Ishikawa (cell line): ENCODE results near the gene LPIN2.

ENCODE experiments used
- CEBPB ChIP-seq: IDR thresholded peaks from 2 replicates; pipeline ENCODE4 v1.6.1; 2012
- CREB1 ChIP-seq: IDR thresholded peaks from 2 replicates; pipeline ENCODE4 v1.6.1; 2012; ENCODE audit warnings: low read depth
- EGR1 ChIP-seq: IDR thresholded peaks from 2 replicates; pipeline ENCODE4 v1.6.1; 2012
- EP300 ChIP-seq: IDR thresholded peaks from 2 replicates; pipeline ENCODE4 v1.6.1; 2012; ENCODE audit warnings: borderline replicate concordance
- FOXM1 ChIP-seq: IDR thresholded peaks from 2 replicates; pipeline ENCODE4 v1.6.1; 2012; ENCODE audit warnings: low read depth, borderline replicate concordance
- NFIC ChIP-seq: IDR thresholded peaks from 2 replicates; pipeline ENCODE4 v1.6.1; 2012
- RAD21 ChIP-seq: IDR thresholded peaks from 2 replicates; pipeline ENCODE4 v1.6.1; 2012; ENCODE audit warnings: low read depth
- TAF1 ChIP-seq: IDR thresholded peaks from 2 replicates; pipeline ENCODE4 v1.6.1; 2012; ENCODE audit warnings: low read depth, mild to moderate bottlenecking
- TCF12 ChIP-seq: IDR thresholded peaks from 2 replicates; pipeline ENCODE4 v1.6.1; 2012; ENCODE audit warnings: low read depth
- TEAD4 ChIP-seq: IDR thresholded peaks from 2 replicates; pipeline ENCODE4 v1.6.1; 2012
- YY1 ChIP-seq: IDR thresholded peaks from 2 replicates; pipeline ENCODE4 v1.6.1; 2012; ENCODE audit warnings: low read depth
- ZBTB7A ChIP-seq: IDR thresholded peaks from 2 replicates; pipeline ENCODE4 v1.6.1; 2012; ENCODE audit warnings: low read depth
- TF ChIP-seq, protein P1 (sequence below): IDR thresholded peaks from 2 replicates; pipeline ENCODE4 v1.6.1; 2012
- TF ChIP-seq, protein P2 (sequence below): IDR thresholded peaks from 2 replicates; pipeline ENCODE4 v1.6.1; 2012
- TF ChIP-seq, protein P3 (sequence below): IDR thresholded peaks from 2 replicates; pipeline ENCODE4 v1.6.1; 2012; ENCODE audit warnings: low read depth, mild to moderate bottlenecking

The LPIN2 gene

DNA sequence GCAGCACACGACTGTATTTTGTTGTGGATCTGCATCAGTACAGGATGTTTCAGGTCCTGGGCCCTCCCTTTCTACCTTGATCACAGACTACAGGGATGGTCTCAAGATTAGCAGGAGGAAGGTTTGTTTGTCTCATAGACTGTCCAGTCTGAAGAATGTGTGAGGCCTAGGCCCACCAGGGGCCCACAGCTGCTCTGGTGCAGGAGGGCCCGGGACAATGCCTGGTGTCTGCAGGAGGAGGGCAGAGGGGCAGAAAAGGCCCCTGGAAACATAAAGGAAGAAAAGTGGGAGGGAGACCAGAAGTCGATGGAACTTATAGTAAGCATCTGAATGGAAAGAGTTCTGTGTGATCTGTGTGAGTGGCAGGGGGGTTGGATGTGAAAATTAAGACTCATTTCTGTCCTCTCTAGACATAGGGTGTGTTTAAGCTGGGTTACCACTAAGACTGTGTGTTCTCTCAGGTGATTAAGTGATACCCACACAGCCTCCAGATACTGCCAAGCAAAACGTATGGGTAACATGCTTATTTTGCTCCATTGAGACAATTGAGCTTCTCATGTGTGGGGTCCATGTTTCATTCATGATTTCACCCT is 33.4 kb upstream of the LPIN2 start:
- TF ChIP-seq EP300 (no peak), NFIC (no peak), CREB1 (no peak), CEBPB (no peak)
- TF ChIP-seq, protein P1, sequence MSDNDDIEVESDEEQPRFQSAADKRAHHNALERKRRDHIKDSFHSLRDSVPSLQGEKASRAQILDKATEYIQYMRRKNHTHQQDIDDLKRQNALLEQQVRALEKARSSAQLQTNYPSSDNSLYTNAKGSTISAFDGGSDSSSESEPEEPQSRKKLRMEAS, result no peak

DNA sequence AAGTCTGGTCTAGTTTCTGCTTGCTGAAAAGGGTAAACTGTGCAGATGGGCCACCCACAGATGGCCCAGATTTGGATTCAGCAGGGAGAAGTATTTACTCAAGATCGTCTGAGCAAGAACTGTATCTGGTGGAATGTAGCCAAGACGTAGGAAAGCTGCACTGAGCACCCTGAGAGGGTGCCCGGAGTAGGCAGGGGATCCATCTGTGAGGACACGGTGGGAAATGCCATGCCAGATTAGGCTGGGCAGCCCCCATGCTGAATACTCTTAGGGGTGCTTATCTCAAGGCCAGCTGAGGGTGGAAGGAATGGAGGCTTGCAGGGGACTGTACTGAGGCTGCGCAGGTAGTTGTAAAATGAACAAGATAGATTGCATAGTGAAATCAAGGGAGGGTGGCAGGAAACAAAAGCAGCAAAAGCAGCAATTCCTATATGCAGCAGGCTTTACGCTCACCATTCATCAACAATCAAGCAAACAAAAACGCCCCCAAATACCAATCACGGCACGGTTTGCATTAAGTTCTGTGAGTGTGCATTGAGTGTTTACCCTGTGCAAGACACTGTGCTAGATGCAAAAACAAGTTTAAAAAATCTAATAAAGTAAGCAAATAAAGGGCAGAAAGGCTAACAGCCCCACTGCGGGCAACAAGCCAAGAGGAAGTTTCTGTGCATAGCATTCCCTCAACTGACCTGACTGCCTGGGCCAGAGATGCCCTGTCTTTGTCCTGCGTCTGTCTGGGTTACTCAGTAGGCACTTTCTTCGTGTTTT is 32.2 kb upstream of the LPIN2 start:
- TF ChIP-seq NFIC, result peak; percentile 31; the same call in 1 of the 2 replicates
- TF ChIP-seq EGR1, result no peak

DNA sequence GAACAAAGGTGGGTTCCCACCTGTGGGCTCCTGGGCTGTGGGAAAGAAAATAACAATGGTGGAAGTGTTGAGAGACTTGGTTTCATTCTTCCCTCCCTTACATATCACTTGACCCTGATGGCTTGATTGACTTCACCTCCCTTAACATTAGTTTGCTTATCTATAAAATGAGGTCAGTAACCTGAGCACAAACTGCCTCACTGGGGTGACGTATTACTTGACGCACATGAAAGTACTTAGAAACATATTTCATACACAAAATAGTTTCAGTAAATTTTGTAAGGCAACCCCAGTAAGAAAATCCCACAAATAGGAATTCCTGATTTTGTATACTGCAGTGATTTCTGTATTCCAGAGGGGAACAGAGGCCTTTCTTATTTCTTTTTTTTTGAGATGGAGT is 29.4 kb upstream of the LPIN2 start:
- TF ChIP-seq CREB1 (no peak), EP300 (no peak), TAF1 (no peak), YY1 (no peak), RAD21 (no peak), TCF12 (no peak), TEAD4 (no peak), ZBTB7A (no peak), EGR1 (no peak), CEBPB (no peak), NFIC (no peak), FOXM1 (no peak)
- TF ChIP-seq, protein P1, result no peak
- TF ChIP-seq, protein P2, sequence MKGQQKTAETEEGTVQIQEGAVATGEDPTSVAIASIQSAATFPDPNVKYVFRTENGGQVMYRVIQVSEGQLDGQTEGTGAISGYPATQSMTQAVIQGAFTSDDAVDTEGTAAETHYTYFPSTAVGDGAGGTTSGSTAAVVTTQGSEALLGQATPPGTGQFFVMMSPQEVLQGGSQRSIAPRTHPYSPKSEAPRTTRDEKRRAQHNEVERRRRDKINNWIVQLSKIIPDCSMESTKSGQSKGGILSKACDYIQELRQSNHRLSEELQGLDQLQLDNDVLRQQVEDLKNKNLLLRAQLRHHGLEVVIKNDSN, result no peak
- TF ChIP-seq, protein P3, sequence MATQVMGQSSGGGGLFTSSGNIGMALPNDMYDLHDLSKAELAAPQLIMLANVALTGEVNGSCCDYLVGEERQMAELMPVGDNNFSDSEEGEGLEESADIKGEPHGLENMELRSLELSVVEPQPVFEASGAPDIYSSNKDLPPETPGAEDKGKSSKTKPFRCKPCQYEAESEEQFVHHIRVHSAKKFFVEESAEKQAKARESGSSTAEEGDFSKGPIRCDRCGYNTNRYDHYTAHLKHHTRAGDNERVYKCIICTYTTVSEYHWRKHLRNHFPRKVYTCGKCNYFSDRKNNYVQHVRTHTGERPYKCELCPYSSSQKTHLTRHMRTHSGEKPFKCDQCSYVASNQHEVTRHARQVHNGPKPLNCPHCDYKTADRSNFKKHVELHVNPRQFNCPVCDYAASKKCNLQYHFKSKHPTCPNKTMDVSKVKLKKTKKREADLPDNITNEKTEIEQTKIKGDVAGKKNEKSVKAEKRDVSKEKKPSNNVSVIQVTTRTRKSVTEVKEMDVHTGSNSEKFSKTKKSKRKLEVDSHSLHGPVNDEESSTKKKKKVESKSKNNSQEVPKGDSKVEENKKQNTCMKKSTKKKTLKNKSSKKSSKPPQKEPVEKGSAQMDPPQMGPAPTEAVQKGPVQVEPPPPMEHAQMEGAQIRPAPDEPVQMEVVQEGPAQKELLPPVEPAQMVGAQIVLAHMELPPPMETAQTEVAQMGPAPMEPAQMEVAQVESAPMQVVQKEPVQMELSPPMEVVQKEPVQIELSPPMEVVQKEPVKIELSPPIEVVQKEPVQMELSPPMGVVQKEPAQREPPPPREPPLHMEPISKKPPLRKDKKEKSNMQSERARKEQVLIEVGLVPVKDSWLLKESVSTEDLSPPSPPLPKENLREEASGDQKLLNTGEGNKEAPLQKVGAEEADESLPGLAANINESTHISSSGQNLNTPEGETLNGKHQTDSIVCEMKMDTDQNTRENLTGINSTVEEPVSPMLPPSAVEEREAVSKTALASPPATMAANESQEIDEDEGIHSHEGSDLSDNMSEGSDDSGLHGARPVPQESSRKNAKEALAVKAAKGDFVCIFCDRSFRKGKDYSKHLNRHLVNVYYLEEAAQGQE, result no peak

DNA sequence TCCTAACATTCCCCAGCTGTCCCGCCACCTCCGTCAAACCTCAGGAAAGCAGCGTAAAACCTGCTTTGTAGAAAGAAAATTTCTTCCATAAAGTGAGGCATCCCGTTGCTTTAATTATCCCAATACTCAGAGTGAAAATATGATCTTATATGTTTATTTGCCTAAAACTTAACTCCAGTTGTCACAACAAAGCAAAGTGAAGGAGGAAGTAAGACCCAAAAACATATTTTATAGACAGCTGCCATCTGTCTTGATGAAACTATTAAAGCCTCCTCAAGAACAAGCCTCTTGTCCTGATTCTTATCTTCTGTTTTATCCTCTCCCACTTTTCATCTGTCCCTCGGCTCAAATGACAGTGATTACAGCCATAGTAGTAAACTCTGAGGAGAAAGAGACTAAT is 28.9 kb upstream of the LPIN2 start:
- TF ChIP-seq, protein P1, result no peak
- no peak for TF ChIP-seq EGR1
- TF ChIP-seq FOXM1, result no peak
- TF ChIP-seq NFIC, result no peak
- TF ChIP-seq CREB1, result no peak
- TF ChIP-seq, protein P2, result no peak
- no peak for TF ChIP-seq TAF1
- TF ChIP-seq TEAD4, result no peak
- TF ChIP-seq EP300, result no peak

DNA sequence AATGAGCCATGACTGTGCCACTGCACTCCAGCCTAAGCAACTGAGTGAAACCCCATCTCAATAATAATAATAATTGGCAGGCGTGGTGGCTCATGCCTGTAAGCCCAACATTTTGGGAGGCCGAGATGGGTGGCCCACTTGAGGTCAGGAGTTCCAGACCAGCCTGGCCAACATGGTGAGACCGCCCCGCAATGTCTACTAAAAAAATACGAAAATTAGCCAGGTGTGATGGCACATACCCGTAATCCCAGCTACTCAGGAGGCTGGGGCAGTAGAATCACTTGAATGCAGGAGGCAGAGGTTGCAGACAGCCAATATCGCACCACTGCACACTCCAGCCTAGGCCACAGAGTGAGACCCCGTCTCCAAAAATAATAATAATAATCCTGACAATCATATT is 27.9 kb upstream of the LPIN2 start:
- no peak for TF ChIP-seq EGR1

DNA sequence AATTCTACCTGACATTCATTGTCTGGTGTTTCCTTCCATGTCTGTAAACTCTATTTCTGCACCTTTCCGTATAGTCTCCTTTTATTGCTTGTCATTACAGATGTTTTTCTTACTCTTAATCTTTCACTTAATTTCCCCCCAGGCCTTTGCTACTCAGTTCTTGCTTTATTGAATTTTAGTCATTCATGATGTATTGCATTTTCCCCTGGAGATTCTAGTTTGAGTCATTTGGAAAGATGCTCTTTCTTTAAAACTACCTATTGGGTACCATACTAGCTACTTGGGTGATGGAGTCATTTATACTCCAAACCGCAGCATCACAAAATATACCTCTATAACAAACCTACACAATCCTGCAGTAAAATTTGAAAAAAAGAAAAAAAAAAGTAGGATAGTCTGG is 27.2 kb upstream of the LPIN2 start:
- no peak for TF ChIP-seq YY1
- no peak for TF ChIP-seq CREB1
- TF ChIP-seq FOXM1, result no peak
- no peak for TF ChIP-seq EP300
- TF ChIP-seq EGR1, result no peak
- no peak for TF ChIP-seq TEAD4
- TF ChIP-seq, protein P3, result no peak
- TF ChIP-seq TAF1, result no peak
- TF ChIP-seq, protein P1, result no peak
- no peak for TF ChIP-seq TCF12
- no peak for TF ChIP-seq NFIC
